Chondrocyte (in vitro differentiated cells): ENCODE data around the gene PPP2R2D. TPM values are rescaled to one million over a fixed set of nuclear protein-coding genes. Genes with fewer than 3 reads are reported as not detected.

Source experiments
- DNase-seq: peaks from one replicate; pipeline ENCODE4 v3.0.0; 2021; ENCODE audit warnings: mixed read lengths, low spot score
- H3K27ac Mint-ChIP-seq: one replicate; pipeline ENCODE4 v1.8.0; 2021; ENCODE audit warnings: mild to moderate bottlenecking, moderate library complexity, mixed read lengths; ENCODE audit not compliant: unreplicated experiment
- H3K27me3 Mint-ChIP-seq: 2 replicates; pipeline ENCODE4 v1.8.0; 2021; ENCODE audit warnings: low read depth, mixed read lengths
- H3K36me3 Mint-ChIP-seq: 2 replicates; pipeline ENCODE4 v1.8.0; 2021; ENCODE audit warnings: low read depth, mixed read lengths
- H3K4me1 Mint-ChIP-seq: 2 replicates; pipeline ENCODE4 v1.8.0; 2021; ENCODE audit warnings: low read depth, mild to moderate bottlenecking, mixed read lengths
- H3K4me3 Mint-ChIP-seq: one replicate; pipeline ENCODE4 v1.8.0; 2021; ENCODE audit warnings: mild to moderate bottlenecking, moderate library complexity, mixed read lengths; ENCODE audit not compliant: unreplicated experiment
- H3K9me3 Mint-ChIP-seq: 2 replicates; pipeline ENCODE4 v1.8.0; 2021; ENCODE audit warnings: low read depth, mixed read lengths
- total RNA-seq: library from RNA; stranded (reverse); gene quantifications from 3 replicates; pipeline ENCODE4 v1.2.1, GENCODE V29; 2021
- TF ChIP-seq, protein P1 (sequence below): fragments of 200-600 bp; sonication (generic); IDR thresholded peaks from 2 replicates; pipeline ENCODE4 v1.5.0; 2021; ENCODE audit warnings: antibody characterized with exemption, mild to moderate bottlenecking, moderate library complexity

Gene PPP2R2D
- total RNA-seq, 1 donor from 2014 or later = 24.3 TPM

GRCh38 chr10:131870411-131870810 is 30.4 kb upstream of the PPP2R2D start:
- H3K9me3 Mint-ChIP-seq = no peaks in the 10 kb centered on the region
- H3K36me3 Mint-ChIP-seq = no peaks in the 10 kb centered on the region
- H3K4me3 Mint-ChIP-seq = no peak overlapping the region
- TF ChIP-seq, protein P1, sequence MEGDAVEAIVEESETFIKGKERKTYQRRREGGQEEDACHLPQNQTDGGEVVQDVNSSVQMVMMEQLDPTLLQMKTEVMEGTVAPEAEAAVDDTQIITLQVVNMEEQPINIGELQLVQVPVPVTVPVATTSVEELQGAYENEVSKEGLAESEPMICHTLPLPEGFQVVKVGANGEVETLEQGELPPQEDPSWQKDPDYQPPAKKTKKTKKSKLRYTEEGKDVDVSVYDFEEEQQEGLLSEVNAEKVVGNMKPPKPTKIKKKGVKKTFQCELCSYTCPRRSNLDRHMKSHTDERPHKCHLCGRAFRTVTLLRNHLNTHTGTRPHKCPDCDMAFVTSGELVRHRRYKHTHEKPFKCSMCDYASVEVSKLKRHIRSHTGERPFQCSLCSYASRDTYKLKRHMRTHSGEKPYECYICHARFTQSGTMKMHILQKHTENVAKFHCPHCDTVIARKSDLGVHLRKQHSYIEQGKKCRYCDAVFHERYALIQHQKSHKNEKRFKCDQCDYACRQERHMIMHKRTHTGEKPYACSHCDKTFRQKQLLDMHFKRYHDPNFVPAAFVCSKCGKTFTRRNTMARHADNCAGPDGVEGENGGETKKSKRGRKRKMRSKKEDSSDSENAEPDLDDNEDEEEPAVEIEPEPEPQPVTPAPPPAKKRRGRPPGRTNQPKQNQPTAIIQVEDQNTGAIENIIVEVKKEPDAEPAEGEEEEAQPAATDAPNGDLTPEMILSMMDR = no peak
- peaks cover 4% of the 10 kb centered on the region for H3K4me1 Mint-ChIP-seq
- peak; percentile 58 for DNase-seq
- H3K27ac Mint-ChIP-seq = no peak overlapping the region
- H3K27me3 Mint-ChIP-seq = peaks cover 25% of the 10 kb centered on the region

GRCh38 chr10:131870831-131871672 is 29.8 kb upstream of the PPP2R2D start:
- Mint-ChIP-seq H3K4me3 (no peak overlapping the region), H3K36me3 (no peaks in the 10 kb centered on the region), H3K27ac (no peak overlapping the region), H3K27me3 (peaks cover 20% of the 10 kb centered on the region), H3K4me1 (peaks cover 4% of the 10 kb centered on the region), H3K9me3 (no peaks in the 10 kb centered on the region)
- TF ChIP-seq, protein P1 = no peak
- DNase-seq = peak; percentile 61

DNA sequence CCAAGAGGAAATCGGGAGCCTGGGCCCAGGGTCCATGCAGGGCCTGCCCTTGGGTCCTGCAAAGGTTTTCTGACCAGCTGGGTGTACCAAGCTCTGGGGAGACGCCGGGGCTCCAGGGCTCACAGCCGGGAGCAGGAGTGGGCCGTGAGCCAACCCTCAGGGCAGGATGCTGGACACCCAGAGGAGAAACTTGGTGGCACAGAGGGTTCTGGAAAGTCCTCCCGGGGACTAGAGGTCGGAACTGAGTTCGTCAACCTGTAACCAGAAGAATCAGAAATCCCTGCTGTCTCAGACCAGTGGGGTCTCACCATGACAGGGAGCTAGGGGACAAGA is 29.2 kb upstream of the PPP2R2D start:
- peaks cover 4% of the 10 kb centered on the region for H3K4me1 Mint-ChIP-seq
- no peaks in the 10 kb centered on the region for H3K9me3 Mint-ChIP-seq
- TF ChIP-seq, protein P1 = no peak
- H3K27ac Mint-ChIP-seq = no peak overlapping the region
- no peaks in the 10 kb centered on the region for H3K36me3 Mint-ChIP-seq
- peak; percentile 72 for DNase-seq
- H3K4me3 Mint-ChIP-seq = no peak overlapping the region
- H3K27me3 Mint-ChIP-seq = peaks cover 18% of the 10 kb centered on the region

GRCh38 chr10:131872011-131872826 is 28.6 kb upstream of the PPP2R2D start:
- H3K27me3 Mint-ChIP-seq = peaks cover 18% of the 10 kb centered on the region
- peak; percentile 79 for DNase-seq
- no peaks in the 10 kb centered on the region for H3K9me3 Mint-ChIP-seq
- no peak overlapping the region for H3K27ac Mint-ChIP-seq
- H3K4me1 Mint-ChIP-seq = peaks cover 4% of the 10 kb centered on the region
- H3K36me3 Mint-ChIP-seq = no peaks in the 10 kb centered on the region
- H3K4me3 Mint-ChIP-seq = no peak overlapping the region
- TF ChIP-seq, protein P1 = no peak

GRCh38 chr10:131872827-131873375 is 27.9 kb upstream of the PPP2R2D start:
- no peaks in the 10 kb centered on the region for H3K9me3 Mint-ChIP-seq
- peaks cover 4% of the 10 kb centered on the region for H3K4me1 Mint-ChIP-seq
- H3K27me3 Mint-ChIP-seq = peaks cover 21% of the 10 kb centered on the region
- no peaks in the 10 kb centered on the region for H3K36me3 Mint-ChIP-seq
- DNase-seq = peak; percentile 84
- H3K4me3 Mint-ChIP-seq = no peak overlapping the region
- TF ChIP-seq, protein P1 = no peak
- H3K27ac Mint-ChIP-seq = no peak overlapping the region
